CD4-positive, alpha-beta T cell (primary cell): ENCODE data around the gene ZNF784. TPM values are rescaled to one million over a fixed set of nuclear protein-coding genes. Genes with fewer than 3 reads are reported as not detected.
A peak's percentile ranks its signal among the peaks of the same experiment; 100 is the strongest.

Source experiments
- ATAC-seq: fragments of 200-7000 bp; cut with Tn5 transposase; one replicate; pipeline ENCODE4 v1.10.0; 2022; ENCODE audit warnings: mild to moderate bottlenecking; ENCODE audit not compliant: poor library complexity
- CTCF ChIA-PET: fragments of 350-600 bp; sonication (Branson Sonifier 250); formaldehyde crosslinking; loops from one replicate; lab custom pipeline; 2021; ENCODE audit warnings: antibody characterized with exemption, inconsistent platforms; lab: Charles Lee
- POLR2A ChIA-PET: fragments of 350-600 bp; sonication (Branson Sonifier 250); formaldehyde crosslinking; loops from one replicate; lab custom pipeline; 2021; ENCODE audit warnings: antibody characterized with exemption, inconsistent platforms; lab: Charles Lee
- DNase-seq, 14 experiments: peaks; one replicate each; pipeline ENCODE4 v3.0.0-alpha.2; 2013 to 2020; ENCODE audit warnings: mixed read lengths in 2 of 14
- H3K27ac ChIP-seq, 2 donors: one replicate each; pipeline versions ENCODE4 v1.5.1 to v1.7.0; 2013; ENCODE audit warnings: low read length in 2 of 2, low read depth in 1 of 2, mild to moderate bottlenecking in 1 of 2
- H3K27me3 ChIP-seq, 2 experiments: 1 replicate in 1 of 2; 2 replicates in 1 of 2; pipeline versions ENCODE4 v1.6.1 to v1.7.0; 2013; ENCODE audit warnings: low read length in 2 of 2, control low read depth in 1 of 2, mild to moderate bottlenecking in 1 of 2, moderate library complexity in 1 of 2; ENCODE audit not compliant: insufficient read depth in 2 of 2, control insufficient read depth in 1 of 2
- H3K36me3 ChIP-seq: one replicate; pipeline ENCODE4 v1.6.1; 2013; ENCODE audit warnings: low read length, control low read depth; ENCODE audit not compliant: insufficient read depth
- H3K4me1 ChIP-seq: one replicate; pipeline ENCODE4 v1.6.1; 2013; ENCODE audit warnings: low read length, control low read depth; ENCODE audit not compliant: insufficient read depth
- H3K4me3 ChIP-seq: one replicate; pipeline ENCODE4 v1.5.1; 2013; ENCODE audit warnings: mild to moderate bottlenecking, low read length, moderate library complexity
- H3K9me3 ChIP-seq, 2 experiments: 1 replicate in 1 of 2; 2 replicates in 1 of 2; pipeline versions ENCODE4 v1.6.1 to v1.7.0; 2013; ENCODE audit warnings: low read length in 2 of 2, mild to moderate bottlenecking in 2 of 2, control low read depth in 1 of 2, moderate library complexity in 1 of 2; ENCODE audit not compliant: control insufficient read depth in 1 of 2, insufficient read depth in 1 of 2
- H3K27ac Mint-ChIP-seq: one replicate; pipeline ENCODE4 v1.8.0; 2020; ENCODE audit warnings: mixed read lengths
- H3K27me3 Mint-ChIP-seq: one replicate; pipeline ENCODE4 v1.8.0; 2021; ENCODE audit warnings: mixed read lengths
- H3K36me3 Mint-ChIP-seq: one replicate; pipeline ENCODE4 v1.8.0; 2021; ENCODE audit warnings: low read depth, mixed read lengths
- H3K4me1 Mint-ChIP-seq: one replicate; pipeline ENCODE4 v1.8.0; 2021; ENCODE audit warnings: low read depth, mixed read lengths
- H3K4me3 Mint-ChIP-seq: one replicate; pipeline ENCODE4 v1.8.0; 2020; ENCODE audit warnings: mild to moderate bottlenecking, mixed read lengths
- H3K9me3 Mint-ChIP-seq: one replicate; pipeline ENCODE4 v1.8.0; 2020; ENCODE audit warnings: mixed read lengths
- CTCF ChIP-seq: fragments of 200-600 bp; IDR thresholded peaks from one replicate; pipeline ENCODE4 v1.8.0; 2022; ENCODE audit warnings: antibody characterized with exemption, mild to moderate bottlenecking
- intact Hi-C, 2 experiments: fragments of 100-400 bp; cut with DNase I in 1 of 2; cut with micrococcal nuclease in 1 of 2; formaldehyde crosslinking; loops; one replicate each; pipeline versions ENCODE4 v1.15.1 to v1.9.0; 2023 to 2025; cut with DNase I, micrococcal nuclease
- total RNA-seq, 174 experiments: library from RNA in 2 of 174; stranded (reverse) in 2 of 174; gene quantifications; one replicate each; pipeline ENCODE4 v1.2.3 and lab custom pipeline; 2021 to 2026

The ZNF784 gene
- total RNA-seq, 2 experiments from 2014 or later: 11.2 to 11.8 TPM

- intact Hi-C loops: no loop called here
- H3K4me1 Mint-ChIP-seq: peaks cover 21% of the 10 kb centered on the region
- no peak overlapping the region for H3K27ac ChIP-seq
Measured at GRCh38 chr19:55666343-55667005, 42.1 kb upstream of the ZNF784 start.

GRCh38 chr19:55663846-55664536 is 39.6 kb upstream of the ZNF784 start:
- POLR2A ChIA-PET: interaction anchor here (0.8 to 1.0 kb wide), 2 partner anchors 10 to 30 kb away, joined by 3 read pairs; partner anchors contain the start of gene EPN1
- no peaks in the 10 kb centered on the region for H3K27me3 ChIP-seq
- peaks cover 93% of the 10 kb centered on the region for H3K36me3 ChIP-seq
- DNase-seq: no peak
- Mint-ChIP-seq H3K36me3 (peaks cover 80% of the 10 kb centered on the region), H3K4me3 (no peak overlapping the region), H3K27me3 (no peaks in the 10 kb centered on the region), H3K27ac (no peak overlapping the region), H3K4me1 (peaks cover 16% of the 10 kb centered on the region), H3K9me3 (no peaks in the 10 kb centered on the region)
- H3K4me1 ChIP-seq: peaks cover 35% of the 10 kb centered on the region
- CTCF ChIA-PET: interaction anchor here (0.9 kb wide), 1 partner anchor 11 kb away, joined by 6 read pairs; no protein-coding TSS in a partner anchor
- no peak overlapping the region for H3K4me3 ChIP-seq
- H3K27ac ChIP-seq: no peak overlapping the region
- TF ChIP-seq CTCF: no peak
- ATAC-seq: no peak
- H3K9me3 ChIP-seq: no peaks in the 10 kb centered on the region
- intact Hi-C loops: no loop called here

More at GRCh38 chr19:55666343-55667005, 42.1 kb upstream of the ZNF784 start:
- no peak overlapping the region for H3K27ac Mint-ChIP-seq
- H3K9me3 Mint-ChIP-seq: no peaks in the 10 kb centered on the region
- CTCF ChIA-PET: no interaction called here
- Histone ChIP-seq H3K4me1 (peaks cover 39% of the 10 kb centered on the region), H3K36me3 (peaks cover 92% of the 10 kb centered on the region), H3K27me3 (no peaks in the 10 kb centered on the region), H3K9me3 (no peaks in the 10 kb centered on the region), H3K4me3 (no peak overlapping the region)
- H3K27me3 Mint-ChIP-seq: no peaks in the 10 kb centered on the region
- TF ChIP-seq CTCF: no peak
- no peak overlapping the region for H3K4me3 Mint-ChIP-seq
- POLR2A ChIA-PET: interaction anchor here (0.8 to 1.3 kb wide), 3 partner anchors 10 to 12 kb away, joined by 3 to 6 read pairs (median 4); partner anchors contain the start of gene U2AF2
- H3K36me3 Mint-ChIP-seq: peaks cover 90% of the 10 kb centered on the region
- DNase-seq (no peak), ATAC-seq (no peak)

- Mint-ChIP-seq H3K27ac (peak overlapping the region; percentile 42), H3K36me3 (peaks cover 72% of the 10 kb centered on the region), H3K4me1 (peaks cover 32% of the 10 kb centered on the region), H3K9me3 (no peaks in the 10 kb centered on the region), H3K4me3 (no peak overlapping the region), H3K27me3 (no peaks in the 10 kb centered on the region)
- CTCF ChIA-PET: no interaction called here
- DNase-seq (no peak), ATAC-seq (no peak)
- no peaks in the 10 kb centered on the region for H3K27me3 ChIP-seq
- TF ChIP-seq CTCF: no peak
- H3K4me1 ChIP-seq: peaks cover 49% of the 10 kb centered on the region
- intact Hi-C loops: no loop called here
- H3K27ac ChIP-seq: no peak overlapping the region
- no peak overlapping the region for H3K4me3 ChIP-seq
- POLR2A ChIA-PET: no interaction called here
- peaks cover 77% of the 10 kb centered on the region for H3K36me3 ChIP-seq
- H3K9me3 ChIP-seq: no peaks in the 10 kb centered on the region
Measured at GRCh38 chr19:55661826-55662225, 37.5 kb upstream of the ZNF784 start.
